Thymus (tissue), 11 donors: ENCODE results near the gene PRR13. TPM values are rescaled to one million over a fixed set of nuclear protein-coding genes. Genes with fewer than 3 reads are reported as not detected.
"Not testable (repeated sequence)": the region's sequence is repeated elsewhere in the genome, so short reads cannot be mapped to it uniquely, and the experiment has no call there.

ENCODE experiments used
- DNase-seq, 9 donors: peaks; one replicate each; pipeline ENCODE4 v3.0.0-alpha.2; 2013; ENCODE audit warnings: low spot score in 9 of 9, low read depth in 6 of 9, missing footprints in 1 of 9
- H3K27ac ChIP-seq, 2 donors: one replicate each; pipeline ENCODE4 v1.5.1; 2013; ENCODE audit warnings: control low read depth in 1 of 2, low read depth in 1 of 2, low read length in 1 of 2, mild to moderate bottlenecking in 1 of 2, moderate library complexity in 1 of 2
- H3K27me3 ChIP-seq, 2 donors: one replicate each; pipeline ENCODE4 v1.5.1; 2013; ENCODE audit warnings: low read length in 1 of 2; ENCODE audit not compliant: control insufficient read depth in 2 of 2, insufficient read depth in 1 of 2
- H3K36me3 ChIP-seq, 2 donors: one replicate each; pipeline ENCODE4 v1.5.1; 2013; ENCODE audit warnings: low read length in 1 of 2, mild to moderate bottlenecking in 1 of 2, moderate library complexity in 1 of 2; ENCODE audit not compliant: control insufficient read depth in 2 of 2, insufficient read depth in 2 of 2
- H3K4me1 ChIP-seq, 2 donors: one replicate each; pipeline ENCODE4 v1.5.1; 2013; ENCODE audit warnings: low read length in 2 of 2; ENCODE audit not compliant: control insufficient read depth in 2 of 2, insufficient read depth in 2 of 2
- H3K4me3 ChIP-seq, 2 donors: one replicate each; pipeline ENCODE4 v1.5.1; 2013; ENCODE audit warnings: low read length in 2 of 2, control low read depth in 1 of 2, mild to moderate bottlenecking in 1 of 2
- H3K9me3 ChIP-seq, 2 donors: one replicate each; pipeline ENCODE4 v1.5.1; 2013; ENCODE audit warnings: low read length in 1 of 2, mild to moderate bottlenecking in 1 of 2; ENCODE audit not compliant: control insufficient read depth in 2 of 2, insufficient read depth in 1 of 2
- WGBS: extraction: QIAGEN DNeasy Blood & Tissue Kit; methylation state at CpG from one replicate; pipeline ENCODE4 v1.1.7; 2013; 5-methylcytosine and 5-hydroxymethylcytosine counted together
- polyA plus RNA-seq: library from polyadenylated mRNA; stranded (reverse); fragments of 200-250 nt; gene quantifications from one replicate; pipeline ENCODE4 v1.2.3, GENCODE V29; 2013
- total RNA-seq: library from RNA; stranded (reverse); fragments of 120-200 nt; gene quantifications from one replicate; pipeline ENCODE4 v1.2.4, GENCODE V29; 2013
- donor health status: healthy.

Gene PRR13
- total and polyA plus RNA-seq, 2 donors = 65.8 to 222 TPM

DNA sequence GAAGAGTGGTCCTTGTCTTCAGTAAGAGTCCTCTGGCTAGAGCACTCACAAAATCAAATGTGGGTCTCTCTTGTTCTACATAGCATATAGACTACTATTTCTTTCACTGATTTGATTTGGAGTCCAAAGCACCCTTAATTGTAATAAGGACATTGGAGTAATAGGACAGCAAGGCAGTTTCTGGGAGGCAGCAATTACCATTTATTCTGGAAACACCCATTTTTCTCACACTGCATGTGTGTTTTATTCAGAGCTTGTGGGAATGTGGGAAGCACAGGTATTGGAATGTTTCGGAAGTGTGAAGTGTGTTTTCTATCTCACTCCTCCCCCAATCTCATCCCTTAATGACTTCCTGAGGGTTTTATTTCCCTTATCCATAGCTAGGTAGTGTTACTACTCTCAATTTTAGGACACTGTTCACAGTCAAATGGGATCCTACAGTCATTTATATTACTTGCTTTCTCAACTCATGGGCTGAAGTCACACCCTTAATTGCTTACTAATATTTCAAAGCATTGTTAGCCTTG, 30.6 kb downstream of the PRR13 start:
- Histone ChIP-seq H3K36me3 (peaks cover 92 to 99% of the 10 kb centered on the region in 2 donors), H3K27ac (no peak overlapping the region), H3K9me3 (no peaks in the 10 kb centered on the region), H3K4me1 (no peaks in the 10 kb centered on the region), H3K4me3 (no peak overlapping the region), H3K27me3 (no peaks in the 10 kb centered on the region)
- DNase-seq = no peak
- WGBS = 96% methylated on average over 1 of the region's 1 CpG

DNA sequence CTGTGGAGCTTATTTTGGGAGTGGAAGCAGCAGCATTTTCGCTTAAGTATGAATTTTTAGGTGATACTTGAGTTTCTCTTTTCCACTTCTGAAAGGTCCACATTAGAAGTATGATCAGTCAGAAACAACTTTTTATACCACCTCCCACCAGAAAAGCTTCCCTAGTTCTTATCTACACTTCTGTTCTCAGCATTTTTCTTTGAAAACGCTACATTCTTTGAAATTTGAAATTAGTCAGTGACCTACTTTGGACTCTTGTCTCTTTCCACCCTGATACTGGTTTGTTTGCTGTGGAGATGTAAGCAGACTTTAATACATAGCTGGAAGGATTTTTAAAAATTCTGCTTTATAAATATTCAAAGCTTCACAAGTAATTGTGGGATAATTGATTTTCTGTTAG, 32.5 kb downstream of the PRR13 start:
- H3K27me3 ChIP-seq = no peaks in the 10 kb centered on the region
- no peaks in the 10 kb centered on the region for H3K9me3 ChIP-seq
- H3K4me1 ChIP-seq = no peaks in the 10 kb centered on the region
- 92% methylated on average over 2 of the region's 2 CpGs for WGBS
- no peak for DNase-seq
- no peak overlapping the region for H3K4me3 ChIP-seq
- peaks cover 85 to 98% of the 10 kb centered on the region in 2 donors for H3K36me3 ChIP-seq
- H3K27ac ChIP-seq = no peak overlapping the region

DNA sequence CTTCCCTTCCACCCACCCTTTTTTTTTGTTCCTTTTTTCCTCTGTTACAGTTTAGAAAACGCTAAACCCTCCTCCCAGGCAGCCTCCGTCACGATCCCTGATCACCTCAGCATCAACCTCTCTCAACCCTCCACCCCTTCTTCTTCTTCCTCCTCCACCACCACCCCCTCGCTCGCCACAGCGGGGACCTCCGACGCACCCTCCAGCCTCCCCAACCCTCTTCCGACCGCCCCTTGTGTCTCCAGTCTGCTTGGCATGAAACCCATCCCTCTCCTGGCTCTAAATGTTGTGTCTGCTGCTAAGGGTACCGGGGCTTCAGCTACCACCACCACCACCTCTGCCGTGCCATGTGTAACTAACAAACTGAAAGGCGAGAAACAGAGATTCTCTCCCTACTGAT, 33.3 kb downstream of the PRR13 start:
- Histone ChIP-seq H3K27me3 (no peaks in the 10 kb centered on the region), H3K27ac (no peak overlapping the region), H3K9me3 (no peaks in the 10 kb centered on the region), H3K36me3 (peaks cover 83 to 98% of the 10 kb centered on the region in 2 donors), H3K4me1 (no peaks in the 10 kb centered on the region), H3K4me3 (no peak overlapping the region)
- no peak for DNase-seq
- WGBS = 96% methylated on average over 13 of the region's 13 CpGs

DNA sequence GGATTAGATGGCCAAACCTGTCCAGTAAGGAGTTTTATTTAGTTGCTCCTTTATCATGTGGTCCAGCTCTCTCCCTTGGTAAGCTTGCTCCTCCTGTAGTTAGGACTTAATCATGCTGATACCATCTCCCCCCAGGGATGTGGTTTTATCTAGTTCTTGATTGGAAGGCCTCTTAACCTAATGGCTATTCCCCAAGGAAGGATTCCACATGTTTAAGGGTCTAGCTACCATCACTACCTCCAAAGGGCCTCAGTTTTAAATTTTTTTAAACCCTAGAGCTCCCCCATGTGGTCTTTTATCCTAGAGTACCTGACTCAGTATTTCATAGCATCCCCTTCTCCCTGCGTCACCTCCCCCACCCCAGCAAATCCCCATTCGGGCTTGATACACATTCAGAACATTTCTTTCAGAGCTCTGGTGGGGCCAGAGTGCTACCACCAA, 35.3 kb downstream of the PRR13 start:
- no peaks in the 10 kb centered on the region for H3K9me3 ChIP-seq
- peak in 1 of 9 donors; percentile 37 for DNase-seq
- H3K27me3 ChIP-seq = no peaks in the 10 kb centered on the region
- H3K36me3 ChIP-seq = peaks cover 81 to 98% of the 10 kb centered on the region in 2 donors
- no peaks in the 10 kb centered on the region for H3K4me1 ChIP-seq
- H3K27ac ChIP-seq = no peak overlapping the region
- WGBS = 88% methylated on average over 2 of the region's 2 CpGs
- H3K4me3 ChIP-seq = no peak overlapping the region

DNA sequence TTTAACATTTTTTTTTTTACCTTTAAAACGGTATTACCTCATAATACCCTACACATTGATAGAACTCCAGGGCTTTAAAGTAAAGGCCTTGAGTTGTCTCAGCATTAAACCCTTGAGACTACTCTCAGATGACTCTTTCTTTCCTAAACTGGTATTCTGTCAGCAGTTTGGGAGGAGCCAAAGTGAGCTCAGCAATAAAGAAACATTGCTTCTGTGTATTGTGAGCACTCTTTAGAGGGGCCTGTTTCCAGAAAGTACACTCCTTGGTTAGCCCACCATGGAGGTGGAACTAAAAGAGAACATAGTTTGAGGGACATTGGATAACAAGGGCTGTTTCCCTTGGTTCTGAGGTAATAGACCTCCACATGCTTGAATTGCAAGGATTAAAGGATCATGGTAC, 37.3 kb downstream of the PRR13 start:
- H3K4me1 ChIP-seq = no peaks in the 10 kb centered on the region
- no peak overlapping the region for H3K27ac ChIP-seq
- peaks cover 84 to 98% of the 10 kb centered on the region in 2 donors for H3K36me3 ChIP-seq
- no peaks in the 10 kb centered on the region for H3K27me3 ChIP-seq
- H3K4me3 ChIP-seq = no peak overlapping the region
- no peak for DNase-seq
- no peaks in the 10 kb centered on the region for H3K9me3 ChIP-seq
- 93% methylated on average over 1 of the region's 1 CpG for WGBS

GRCh38 chr12:53479331-53479730, 37.8 kb downstream of the PRR13 start:
- WGBS = 97% methylated on average over 5 of the region's 5 CpGs
- Histone ChIP-seq H3K27ac (no peak overlapping the region), H3K36me3 (peaks cover 84 to 97% of the 10 kb centered on the region in 2 donors), H3K27me3 (no peaks in the 10 kb centered on the region), H3K4me3 (no peak overlapping the region), H3K9me3 (no peaks in the 10 kb centered on the region), H3K4me1 (no peaks in the 10 kb centered on the region)
- no peak for DNase-seq

- H3K4me1 ChIP-seq = no peaks in the 10 kb centered on the region
- WGBS = 93% methylated on average over 12 of the region's 12 CpGs
- H3K9me3 ChIP-seq = no peaks in the 10 kb centered on the region
- no peak for DNase-seq
- peaks cover 84 to 95% of the 10 kb centered on the region in 2 donors for H3K36me3 ChIP-seq
- H3K27ac ChIP-seq = no peak overlapping the region
- H3K4me3 ChIP-seq = no peak overlapping the region
- H3K27me3 ChIP-seq = no peaks in the 10 kb centered on the region
These were observed 39.2 kb downstream of the PRR13 start for GRCh38 chr12:53480491-53481442.

- not testable (repeated sequence) for H3K4me3 ChIP-seq, H3K9me3 ChIP-seq, DNase-seq, H3K27me3 ChIP-seq, H3K27ac ChIP-seq, H3K4me1 ChIP-seq
- H3K36me3 ChIP-seq = peaks cover 84 to 95% of the 10 kb centered on the region in 2 donors
- WGBS = 95% methylated on average over 6 of the region's 6 CpGs
These were observed 39.9 kb downstream of the PRR13 start for GRCh38 chr12:53481458-53481857.

DNA sequence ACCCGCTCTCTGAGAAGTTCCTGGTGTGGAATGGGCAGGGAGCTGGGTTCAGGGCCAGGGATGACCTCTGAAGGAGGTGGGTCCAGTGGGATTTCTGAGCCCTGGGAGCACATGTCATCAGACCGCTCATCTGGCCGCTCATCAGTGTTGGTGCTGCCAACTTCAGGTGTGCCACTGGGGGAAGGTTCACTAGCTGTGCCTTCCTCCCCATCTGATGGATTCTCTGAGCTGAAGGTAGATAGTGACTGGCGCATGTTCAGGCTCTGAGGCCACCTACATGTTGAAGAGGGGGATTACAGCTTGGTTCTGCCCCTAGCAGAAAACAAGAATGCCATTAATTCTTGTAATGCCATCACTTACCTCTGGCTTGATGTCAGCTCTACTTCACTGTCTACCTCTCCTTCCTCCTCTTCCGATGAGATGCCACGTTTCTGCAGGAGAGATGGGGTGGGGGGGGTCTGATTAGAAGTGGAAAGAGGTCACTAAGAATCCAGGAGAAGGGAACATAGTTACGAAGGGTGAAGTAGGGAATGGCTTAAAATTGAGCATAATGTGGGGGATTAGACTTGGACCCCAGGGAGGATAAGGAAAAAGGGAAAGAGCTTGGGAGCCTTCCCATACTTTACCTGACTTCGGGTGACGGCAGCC, 40.5 kb downstream of the PRR13 start:
- Histone ChIP-seq H3K36me3 (peaks cover 84 to 95% of the 10 kb centered on the region in 2 donors), H3K4me1 (no peaks in the 10 kb centered on the region), H3K27me3 (no peaks in the 10 kb centered on the region), H3K27ac (no peak overlapping the region), H3K9me3 (no peaks in the 10 kb centered on the region), H3K4me3 (no peak overlapping the region)
- 97% methylated on average over 9 of the region's 9 CpGs for WGBS
- DNase-seq = no peak
